NOMO-1 treated with DMSO at 0.1 percent for 48 hours (cell line): Measurements from ENCODE around the gene TEKT4.
"Not testable (repeated sequence)": the region's sequence is repeated elsewhere in the genome, so short reads cannot be mapped to it uniquely, and the experiment has no call there.

Source experiments
- DNase-seq: peaks from one replicate; lab custom pipeline; 2025; ENCODE audit not compliant: unreplicated experiment; lab: John Stamatoyannopoulos, UW

Gene TEKT4

DNA sequence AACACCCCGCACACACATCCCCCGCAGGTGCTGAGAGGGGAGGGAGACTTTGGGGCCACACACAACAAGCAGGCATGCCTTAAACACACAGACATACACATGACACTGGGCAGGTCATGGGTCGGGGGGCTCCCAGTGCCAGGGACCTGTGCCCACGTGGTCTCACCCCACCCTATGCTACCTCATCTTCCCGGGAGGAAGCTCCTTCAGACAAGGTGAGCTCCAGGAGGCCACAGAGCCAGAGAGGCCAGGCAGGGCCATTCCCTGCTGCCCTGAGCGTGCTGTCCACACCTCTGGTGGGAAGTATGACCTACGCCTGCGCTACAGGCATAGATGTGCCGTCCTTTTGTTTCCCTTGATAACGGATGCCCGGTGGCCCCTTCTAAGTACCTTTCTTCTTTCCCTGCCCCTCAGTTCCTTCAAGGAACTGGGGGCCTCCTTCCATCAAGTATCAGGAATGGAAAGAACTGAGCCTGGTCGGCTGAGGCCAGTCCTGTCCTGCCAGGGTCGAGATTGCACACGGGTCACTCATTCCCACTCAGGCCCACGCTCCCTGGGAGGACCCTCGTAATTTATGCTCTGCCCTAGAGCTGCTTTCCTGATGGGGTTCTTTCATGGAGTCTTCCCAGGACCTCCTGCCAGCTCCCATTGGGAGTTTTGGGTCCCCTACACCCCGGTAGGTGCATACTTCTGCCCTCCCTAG is 4.7 kb downstream of the TEKT4 start:
- DNase-seq: no peak

DNA sequence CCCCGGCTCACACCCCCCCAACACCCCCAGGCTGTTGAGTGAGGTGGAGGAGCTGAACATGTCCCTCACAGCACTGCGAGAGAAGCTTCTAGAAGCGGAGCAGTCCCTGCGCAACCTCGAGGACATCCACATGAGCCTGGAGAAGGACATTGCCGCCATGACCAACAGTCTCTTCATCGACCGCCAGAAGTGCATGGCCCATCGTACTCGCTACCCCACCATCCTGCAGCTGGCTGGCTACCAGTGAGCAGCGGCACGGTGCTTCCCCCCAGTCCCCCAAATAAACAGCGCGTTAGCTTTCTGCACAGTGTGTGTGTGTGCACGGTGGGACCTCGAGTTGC is 5.3 kb downstream of the TEKT4 start:
- DNase-seq: no peak

DNA sequence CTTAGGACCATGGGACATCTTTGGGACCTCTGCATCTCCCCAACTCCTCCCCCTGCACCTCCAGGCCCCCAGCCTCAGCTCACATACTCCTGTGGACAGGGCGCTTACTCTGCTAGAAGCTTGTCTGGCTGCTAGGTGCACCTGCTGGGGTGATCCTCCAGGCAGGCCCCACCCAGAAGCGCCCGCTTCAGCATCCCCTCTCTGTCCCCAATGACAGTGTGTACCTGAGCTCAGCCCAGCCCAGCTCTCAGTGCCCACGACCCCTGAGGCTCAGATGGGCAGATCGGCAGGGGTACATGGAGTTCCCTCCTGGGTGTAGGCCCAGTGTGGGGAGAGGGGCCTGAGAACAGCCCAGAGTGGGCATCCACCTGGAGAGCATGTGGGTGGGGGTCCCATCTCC is 5.9 kb downstream of the TEKT4 start:
- DNase-seq: no peak

DNA sequence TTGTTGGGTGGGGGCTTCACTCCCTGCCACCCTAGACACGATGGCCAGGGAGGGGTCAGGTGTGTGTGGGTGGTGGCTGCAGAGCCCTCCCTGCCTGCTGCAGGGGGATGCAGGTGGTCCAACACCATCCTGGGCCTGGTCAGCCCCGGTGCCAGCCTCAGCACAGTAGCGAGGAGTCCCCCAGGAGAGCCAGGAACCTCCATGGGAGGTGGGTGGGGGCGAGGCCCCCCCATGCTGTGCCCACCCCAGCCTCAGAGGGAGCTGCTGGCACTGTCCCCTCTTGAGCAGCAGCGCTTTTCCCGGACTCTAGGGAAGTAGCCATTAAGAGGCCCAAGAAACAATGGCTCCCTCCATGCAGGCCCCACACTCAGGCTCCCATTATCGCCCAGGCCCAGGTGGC is 7.3 kb downstream of the TEKT4 start:
- not testable (repeated sequence) for DNase-seq

DNA sequence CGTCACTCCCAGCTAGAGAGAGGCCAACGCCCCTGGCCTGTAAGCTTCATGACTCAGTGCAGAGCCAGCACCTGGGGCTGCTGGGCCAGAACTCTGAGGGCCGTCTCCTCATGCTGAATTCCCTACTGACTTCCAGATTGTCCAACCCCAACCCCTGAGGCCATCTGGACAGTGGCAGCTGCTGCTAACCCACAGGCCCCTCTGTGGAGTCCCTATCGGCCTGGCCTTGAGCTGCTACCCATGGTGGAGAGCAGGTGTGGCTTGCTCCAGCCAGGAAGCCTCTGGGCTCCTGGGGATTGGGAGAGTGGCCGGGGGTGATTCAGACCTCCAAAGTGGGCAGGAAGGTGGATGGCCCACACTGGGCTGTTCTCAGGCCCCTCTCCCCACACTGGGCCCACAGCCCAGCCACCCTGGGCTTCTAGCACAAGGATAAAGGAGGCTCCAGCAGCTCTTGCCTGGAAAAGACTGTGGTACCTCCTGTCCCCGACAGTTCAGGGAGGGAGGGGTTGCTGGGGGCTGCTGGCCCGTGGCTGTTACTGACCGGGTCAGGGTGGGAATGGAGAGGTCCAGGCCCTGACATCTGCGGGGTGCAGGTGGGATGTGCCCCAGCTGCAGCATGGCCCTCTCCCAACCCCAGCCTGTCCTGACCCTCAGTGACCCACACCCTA is 8.2 kb downstream of the TEKT4 start:
- no peak for DNase-seq

DNA sequence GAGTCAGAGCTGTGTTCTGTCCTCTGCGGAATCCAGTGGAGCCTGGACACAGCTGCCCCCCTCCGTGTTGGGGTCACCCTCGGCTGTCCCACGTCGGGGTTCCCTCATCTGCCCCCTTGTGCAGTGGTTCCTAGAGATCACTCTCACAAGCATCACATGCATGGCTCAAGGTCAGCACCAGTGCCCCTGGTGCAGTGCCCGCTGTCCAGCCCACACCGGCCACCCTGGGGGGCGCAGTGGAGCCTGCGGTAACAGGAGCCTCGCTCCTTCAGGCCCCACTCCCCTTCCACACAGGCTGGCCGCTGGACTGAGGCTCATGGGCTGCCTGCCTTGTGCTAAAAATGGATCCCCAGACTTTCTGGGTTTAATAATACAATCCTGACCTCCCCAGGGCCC is 8.8 kb downstream of the TEKT4 start:
- DNase-seq: no peak

DNA sequence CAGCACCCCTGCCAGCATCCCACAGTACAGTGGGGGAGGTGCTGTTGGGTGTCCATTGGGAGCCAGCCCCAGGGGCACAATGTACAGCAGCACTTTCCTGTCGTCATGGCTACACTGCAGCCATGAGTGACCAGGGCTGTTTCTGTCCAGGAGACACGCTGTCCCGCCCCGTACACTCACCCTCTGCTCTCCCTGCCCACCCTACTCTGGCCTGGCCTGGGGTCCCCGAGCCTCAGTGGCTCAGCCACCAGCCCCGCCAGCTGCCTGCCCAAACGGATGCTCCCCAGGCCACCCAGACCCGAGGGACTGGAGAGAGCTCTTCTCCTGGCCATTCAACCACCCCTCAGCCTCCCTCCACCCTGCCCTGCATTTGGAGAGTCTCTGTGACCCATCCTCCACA is 9.3 kb downstream of the TEKT4 start:
- no peak for DNase-seq

DNA sequence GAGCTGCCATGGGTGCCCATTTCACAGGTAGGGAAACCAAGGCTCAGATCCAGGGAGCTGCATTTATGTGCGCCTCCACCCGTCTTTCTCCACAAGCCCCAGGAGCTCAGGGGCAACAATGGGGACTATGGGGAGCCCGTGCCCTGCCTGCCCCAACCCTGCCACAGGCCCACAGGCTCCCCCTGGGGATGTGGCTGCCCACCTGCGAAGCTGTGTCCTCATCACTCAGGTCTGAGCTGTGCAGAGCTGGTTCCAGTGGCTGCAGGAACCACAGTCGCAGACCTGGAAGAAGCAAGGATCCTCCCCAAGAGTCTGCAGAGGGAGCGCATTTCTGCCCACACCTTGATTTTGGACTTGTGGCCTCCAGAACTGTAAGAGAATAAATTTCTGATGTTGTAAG is 9.8 kb downstream of the TEKT4 start:
- no peak for DNase-seq

DNA sequence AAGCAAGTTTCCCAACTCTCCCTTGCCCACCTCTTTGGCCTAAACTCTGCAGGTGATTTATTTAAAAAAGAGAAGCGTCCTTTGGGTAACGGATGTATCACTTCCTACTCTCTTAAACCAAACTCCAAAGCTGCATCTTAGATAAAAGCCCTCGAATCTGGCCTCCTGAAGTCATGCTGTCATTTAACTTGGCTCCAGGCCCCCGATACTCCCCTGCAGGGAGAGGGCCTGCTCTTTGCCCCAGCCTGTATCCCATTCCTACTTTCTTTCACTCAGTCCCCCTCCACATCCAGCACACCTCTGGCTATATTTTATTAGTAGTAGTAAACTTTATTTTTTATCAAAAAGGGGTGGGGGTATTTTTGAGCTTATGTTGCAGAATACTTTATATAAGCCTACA is 19.0 kb downstream of the TEKT4 start:
- no peak for DNase-seq

DNA sequence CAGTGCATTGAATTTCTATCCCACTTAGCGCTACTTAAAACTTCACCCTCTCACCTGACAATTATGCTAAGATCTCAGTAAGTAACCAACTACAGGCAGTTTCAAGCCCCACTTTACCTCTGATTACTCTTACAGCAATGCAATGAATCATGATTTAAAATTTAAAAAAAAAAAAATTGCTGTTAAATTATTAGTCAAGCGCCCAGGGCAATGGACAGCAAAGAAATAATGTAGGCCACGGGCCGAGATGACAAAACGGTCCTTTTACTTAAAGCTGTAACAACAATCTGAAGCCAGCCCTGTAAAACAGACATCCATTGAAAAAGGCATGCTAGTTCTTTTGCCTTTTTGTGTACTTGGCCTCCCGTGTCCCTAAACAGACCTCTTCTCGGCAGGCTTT is 24.0 kb downstream of the TEKT4 start:
- not testable (repeated sequence) for DNase-seq

DNA sequence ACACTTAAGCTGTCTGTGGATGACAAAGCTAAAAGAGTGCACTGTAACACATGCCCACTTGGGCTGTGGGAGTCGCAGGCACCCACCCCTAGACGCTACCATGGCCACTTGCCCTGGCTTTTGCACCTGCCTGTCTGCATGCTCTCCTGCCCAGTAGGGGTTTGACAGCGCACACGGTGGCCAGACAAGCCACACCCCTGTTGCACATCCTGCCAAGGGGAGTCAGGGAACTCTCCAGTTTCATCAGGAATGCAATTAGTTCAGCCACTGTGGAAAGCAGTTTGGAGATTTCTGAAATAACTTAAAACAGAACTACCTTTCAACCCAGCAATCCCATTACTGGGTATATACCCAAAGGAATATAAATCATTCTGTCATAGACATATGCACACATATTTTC is 35.7 kb downstream of the TEKT4 start:
- not testable (repeated sequence) for DNase-seq

DNA sequence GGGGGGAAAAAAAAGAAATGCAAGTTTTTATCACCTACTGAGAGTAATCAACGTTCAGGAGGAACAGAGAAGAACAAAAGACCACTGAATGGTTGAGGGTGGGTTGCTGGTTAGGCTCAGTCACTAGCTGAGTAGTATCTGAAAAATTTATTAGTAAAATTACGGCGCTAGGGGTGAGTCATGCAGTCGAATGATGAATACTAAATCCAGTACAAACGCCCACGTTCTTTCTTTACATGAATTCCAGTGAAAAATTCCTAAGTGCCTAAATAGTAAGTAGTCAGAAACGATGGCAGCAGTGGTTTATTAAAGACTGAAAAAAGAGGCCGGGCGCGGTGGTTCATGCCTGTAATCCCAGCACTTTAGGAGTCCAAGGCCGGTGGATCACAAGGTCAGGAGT is 52.0 kb downstream of the TEKT4 start:
- no peak for DNase-seq

DNA sequence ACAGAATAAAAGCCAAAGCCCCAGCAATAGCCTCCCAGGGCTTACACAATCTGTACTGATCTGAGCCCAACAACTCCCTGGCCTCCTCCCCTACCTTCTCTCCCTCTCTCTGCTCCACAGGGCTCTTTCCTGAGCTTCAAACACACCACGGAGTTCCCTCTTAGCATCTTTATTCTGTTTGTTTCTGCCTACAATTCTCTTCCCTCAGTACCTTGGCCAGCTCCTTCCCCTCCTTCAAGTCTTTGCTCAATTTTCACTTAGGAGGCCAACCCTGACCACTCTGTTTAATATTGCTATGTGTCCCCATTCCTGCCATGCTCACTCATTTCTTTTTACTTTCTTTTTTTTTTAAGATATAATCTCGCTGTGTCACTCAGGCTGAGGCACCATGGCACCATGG is 53.8 kb downstream of the TEKT4 start:
- not testable (repeated sequence) for DNase-seq
